HG03558 (cell line): ENCODE results near the gene DNM2.
"Not testable (repeated sequence)": the region's sequence is repeated elsewhere in the genome, so short reads cannot be mapped to it uniquely, and the experiment has no call there.

Experiments used
- ATAC-seq: cut with Tn5 transposase; IDR thresholded peaks from one replicate; pipeline ENCODE4 v1.9.1; 2021; ENCODE audit warnings: moderate number of reproducible peaks; ENCODE audit not compliant: unreplicated experiment; ENCODE audit errors: extremely low read depth

Gene DNM2

GRCh38 chr19:10720607-10721125, 2.8 kb downstream of the DNM2 start:
- no peak for ATAC-seq

GRCh38 chr19:10723591-10723990, 5.7 kb downstream of the DNM2 start:
- ATAC-seq, result no peak

GRCh38 chr19:10724573-10725071, 6.7 kb downstream of the DNM2 start:
- no peak for ATAC-seq

GRCh38 chr19:10725415-10725814, 7.5 kb downstream of the DNM2 start:
- no peak for ATAC-seq

GRCh38 chr19:10726268-10726667, 8.4 kb downstream of the DNM2 start:
- no peak for ATAC-seq

GRCh38 chr19:10727685-10728201, 9.9 kb downstream of the DNM2 start:
- ATAC-seq, result no peak

- no peak for ATAC-seq
These were observed 11.5 kb downstream of the DNM2 start for GRCh38 chr19:10729411-10729810.

GRCh38 chr19:10730932-10731331, 13.1 kb downstream of the DNM2 start:
- ATAC-seq, result no peak

- ATAC-seq, result no peak
These were observed 17.9 kb downstream of the DNM2 start for GRCh38 chr19:10735741-10736140.

GRCh38 chr19:10736189-10736588, 18.3 kb downstream of the DNM2 start:
- ATAC-seq, result no peak

GRCh38 chr19:10736916-10737551, 19.2 kb downstream of the DNM2 start:
- ATAC-seq, result no peak

GRCh38 chr19:10737722-10738121, 19.8 kb downstream of the DNM2 start:
- no peak for ATAC-seq

- no peak for ATAC-seq
These were observed 22.9 kb downstream of the DNM2 start for GRCh38 chr19:10740798-10741197.

- ATAC-seq, result no peak
These were observed 24.6 kb downstream of the DNM2 start for GRCh38 chr19:10742476-10742875.

GRCh38 chr19:10744253-10744798, 26.4 kb downstream of the DNM2 start:
- ATAC-seq, result no peak

- no peak for ATAC-seq
These were observed 27.0 kb downstream of the DNM2 start for GRCh38 chr19:10744801-10745293.

- not testable (repeated sequence) for ATAC-seq
These were observed 28.6 kb downstream of the DNM2 start for GRCh38 chr19:10746437-10746836.

GRCh38 chr19:10747271-10747670, 29.4 kb downstream of the DNM2 start:
- ATAC-seq, result no peak

- ATAC-seq, result no peak
These were observed 29.8 kb downstream of the DNM2 start for GRCh38 chr19:10747674-10748073.

- ATAC-seq, result no peak
These were observed 30.5 kb downstream of the DNM2 start for GRCh38 chr19:10748195-10748926.

GRCh38 chr19:10748927-10749434, 31.1 kb downstream of the DNM2 start:
- ATAC-seq, result no peak
